GM23338 (cell line): Measurements from ENCODE around the gene CABP2. TPM values are rescaled to one million over a fixed set of nuclear protein-coding genes. Genes with fewer than 3 reads are reported as not detected.

Experiments used
- ATAC-seq: fragments of 200-7000 bp; cut with Tn5 transposase; 3 replicates; pipeline ENCODE4 v1.9.1; 2020
- DNase-seq: peaks from one replicate; pipeline ENCODE4 v3.0.0-alpha.2; 2015; ENCODE audit warnings: low spot score
- H2AFZ ChIP-seq: fragments of 200-600 bp; sonication (generic); 2 replicates; pipeline ENCODE4 v1.8.0; 2016; ENCODE audit warnings: antibody characterized with exemption, mild to moderate bottlenecking, moderate library complexity
- H3F3A ChIP-seq: fragments of 200-600 bp; sonication (generic); replicated peaks from 2 replicates; pipeline ENCODE4 v1.8.0; 2017; ENCODE audit warnings: antibody characterized with exemption, mixed run types, low read depth
- H3K27ac ChIP-seq: fragments of 200-600 bp; sonication (generic); 2 replicates; pipeline ENCODE4 v1.6.1; 2016; ENCODE audit warnings: low read depth
- H3K27me3 ChIP-seq: fragments of 200-600 bp; sonication (generic); 2 replicates; pipeline ENCODE4 v1.8.0; 2016; ENCODE audit warnings: mild to moderate bottlenecking, mixed run types, moderate library complexity; ENCODE audit not compliant: insufficient read depth
- H3K36me3 ChIP-seq: fragments of 200-600 bp; sonication (generic); 2 replicates; pipeline ENCODE4 v1.8.0; 2016; ENCODE audit warnings: mild to moderate bottlenecking; ENCODE audit not compliant: insufficient read depth
- H3K4me1 ChIP-seq: fragments of 200-600 bp; sonication (generic); 2 replicates; pipeline ENCODE4 v1.8.0; 2016; ENCODE audit warnings: mild to moderate bottlenecking, moderate library complexity; ENCODE audit not compliant: insufficient read depth
- H3K4me2 ChIP-seq: fragments of 200-600 bp; sonication (generic); 2 replicates; pipeline ENCODE4 v1.7.1; 2017; ENCODE audit warnings: mixed run types
- H3K4me3 ChIP-seq: fragments of 200-600 bp; sonication (generic); 2 replicates; pipeline ENCODE4 v1.6.1; 2016; ENCODE audit warnings: mixed run types
- H3K79me2 ChIP-seq: fragments of 200-600 bp; sonication (generic); replicated peaks from 2 replicates; pipeline ENCODE4 v1.8.0; 2017; ENCODE audit warnings: mild to moderate bottlenecking; ENCODE audit not compliant: insufficient read depth
- H3K9me2 ChIP-seq: fragments of 200-600 bp; sonication (generic); 2 replicates; pipeline ENCODE4 v1.8.0; 2017; ENCODE audit not compliant: insufficient read depth
- H4K20me1 ChIP-seq: fragments of 200-600 bp; sonication (generic); replicated peaks from 2 replicates; pipeline ENCODE4 v1.8.0; 2017; ENCODE audit warnings: mild to moderate bottlenecking; ENCODE audit not compliant: insufficient read depth
- H3K27ac Mint-ChIP-seq: 2 replicates; pipeline ENCODE4 v1.8.0; 2020; ENCODE audit warnings: inconsistent platforms, mild to moderate bottlenecking, moderate library complexity, mixed read lengths
- H3K27me3 Mint-ChIP-seq: 3 replicates; pipeline ENCODE4 v1.8.0; 2022; ENCODE audit warnings: low read depth, mild to moderate bottlenecking, moderate library complexity, mixed read lengths, inconsistent platforms; ENCODE audit not compliant: insufficient read depth, poor library complexity
- H3K36me3 Mint-ChIP-seq: 3 replicates; pipeline ENCODE4 v1.8.0; 2021; ENCODE audit warnings: low read depth, mild to moderate bottlenecking, inconsistent platforms, moderate library complexity, mixed read lengths
- H3K4me1 Mint-ChIP-seq: 3 replicates; pipeline ENCODE4 v1.8.0; 2020; ENCODE audit warnings: mild to moderate bottlenecking, inconsistent platforms, mixed read lengths
- H3K4me3 Mint-ChIP-seq: 3 replicates; pipeline ENCODE4 v1.8.0; 2021; ENCODE audit warnings: moderate library complexity, mild to moderate bottlenecking, inconsistent platforms, mixed read lengths
- H3K9me3 Mint-ChIP-seq: 3 replicates; pipeline ENCODE4 v1.8.0; 2020; ENCODE audit warnings: moderate library complexity, mild to moderate bottlenecking, inconsistent platforms, mixed read lengths
- CREB1 ChIP-seq: fragments of 250-450 bp; sonication (Bioruptor Pico); IDR thresholded peaks from 2 replicates; pipeline ENCODE4 v1.5.0; 2020; ENCODE audit warnings: low read depth, mild to moderate bottlenecking, moderate library complexity
- EZH2 ChIP-seq: fragments of 200-600 bp; sonication (generic); IDR thresholded peaks from one replicate; pipeline ENCODE4 v1.8.0; 2017; ENCODE audit warnings: antibody characterized with exemption, mild to moderate bottlenecking, low read depth; ENCODE audit not compliant: unreplicated experiment
- EZH2phosphoT487 ChIP-seq: fragments of 200-600 bp; sonication (generic); IDR thresholded peaks from one replicate; pipeline ENCODE4 v1.8.1; 2018; ENCODE audit warnings: antibody characterized with exemption; ENCODE audit not compliant: unreplicated experiment
- JUNB ChIP-seq: IDR thresholded peaks from one replicate; pipeline ENCODE4 v1.6.1; 2016; ENCODE audit warnings: antibody characterized with exemption; ENCODE audit not compliant: unreplicated experiment
- NANOG ChIP-seq: IDR thresholded peaks from 2 replicates; pipeline ENCODE4 v1.6.1; 2016; ENCODE audit warnings: antibody characterized with exemption, borderline replicate concordance
- POLR2AphosphoS5 ChIP-seq: IDR thresholded peaks from 2 replicates; pipeline ENCODE4 v1.6.1; 2016; ENCODE audit warnings: antibody characterized with exemption, low read depth
- STAT1 ChIP-seq: IDR thresholded peaks from one replicate; pipeline ENCODE4 v1.6.1; 2016; ENCODE audit warnings: antibody characterized with exemption; ENCODE audit not compliant: unreplicated experiment
- ZNF114 ChIP-seq: fragments of 250-450 bp; sonication (Bioruptor Pico); IDR thresholded peaks from 2 replicates; pipeline ENCODE4 v1.5.0; 2020; ENCODE audit warnings: mild to moderate bottlenecking, moderate library complexity
- ZNF331 ChIP-seq: fragments of 250-450 bp; sonication (Bioruptor Pico); IDR thresholded peaks from 2 replicates; pipeline ENCODE4 v1.5.0; 2020; ENCODE audit warnings: low read depth, mild to moderate bottlenecking, moderate library complexity
- polyA plus RNA-seq: library from polyadenylated mRNA; unstranded; fragments of >200 nt; fragmentation: Nextera tagmentation; extraction: Ambion mirVana; gene quantifications from 2 replicates; pipeline ENCODE4 v1.2.1, GENCODE V29; 2016
- total RNA-seq: library from RNA; depleted of rRNA; stranded (reverse); fragments of >200 nt; shearing (Covaris generic); gene quantifications from 2 replicates; pipeline ENCODE4 v1.2.3, GENCODE V29; 2014
- TF ChIP-seq, protein P1 (sequence below): IDR thresholded peaks from 2 replicates; pipeline ENCODE4 v1.6.1; 2016; ENCODE audit warnings: antibody characterized with exemption
- TF ChIP-seq, protein P2 (sequence below): IDR thresholded peaks from one replicate; pipeline ENCODE4 v1.6.1; 2018; ENCODE audit warnings: antibody characterized with exemption; ENCODE audit not compliant: unreplicated experiment
- TF ChIP-seq, protein P3 (sequence below), 2 experiments: fragments of 200-600 bp in 1 of 2; sonication (generic) in 1 of 2; conservative IDR thresholded peaks; 2 replicates each; pipeline versions ENCODE4 v1.5.1 to v1.6.1; 2016 to 2017; ENCODE audit warnings: antibody characterized with exemption in 2 of 2, low read depth in 2 of 2, mild to moderate bottlenecking in 2 of 2, moderate library complexity in 1 of 2
- TF ChIP-seq, protein P4 (sequence below): fragments of 250-450 bp; sonication (Bioruptor Pico); IDR thresholded peaks from 2 replicates; pipeline ENCODE4 v1.5.0; 2020; ENCODE audit warnings: mild to moderate bottlenecking, moderate library complexity

CABP2 gene
- total and polyA plus RNA-seq, 2 experiments from 2014 or later, result not detected

DNA sequence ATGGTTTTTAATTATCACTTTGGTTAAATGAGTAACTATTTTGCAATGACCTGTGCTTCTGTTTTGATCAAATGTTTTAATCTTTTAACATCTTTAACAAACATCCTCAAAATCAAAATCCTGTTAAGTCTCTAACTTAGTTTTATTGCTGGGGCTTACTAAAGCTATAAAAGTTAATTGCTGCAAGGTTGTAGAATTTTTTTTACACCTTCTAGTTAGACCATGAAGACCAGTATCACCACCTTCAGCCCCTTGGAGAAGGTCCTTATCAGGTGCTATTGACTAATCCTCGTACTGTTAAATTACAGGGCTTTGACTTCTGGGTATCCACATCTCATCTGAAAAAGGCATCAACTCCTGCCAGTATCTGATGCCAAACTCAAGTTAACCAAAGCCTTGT lies 12.3 kb upstream of the CABP2 start (continued):
- TF ChIP-seq EZH2phosphoT487 (no peak), ZNF331 (CRISPR knock-in tag) (no peak)

DNA sequence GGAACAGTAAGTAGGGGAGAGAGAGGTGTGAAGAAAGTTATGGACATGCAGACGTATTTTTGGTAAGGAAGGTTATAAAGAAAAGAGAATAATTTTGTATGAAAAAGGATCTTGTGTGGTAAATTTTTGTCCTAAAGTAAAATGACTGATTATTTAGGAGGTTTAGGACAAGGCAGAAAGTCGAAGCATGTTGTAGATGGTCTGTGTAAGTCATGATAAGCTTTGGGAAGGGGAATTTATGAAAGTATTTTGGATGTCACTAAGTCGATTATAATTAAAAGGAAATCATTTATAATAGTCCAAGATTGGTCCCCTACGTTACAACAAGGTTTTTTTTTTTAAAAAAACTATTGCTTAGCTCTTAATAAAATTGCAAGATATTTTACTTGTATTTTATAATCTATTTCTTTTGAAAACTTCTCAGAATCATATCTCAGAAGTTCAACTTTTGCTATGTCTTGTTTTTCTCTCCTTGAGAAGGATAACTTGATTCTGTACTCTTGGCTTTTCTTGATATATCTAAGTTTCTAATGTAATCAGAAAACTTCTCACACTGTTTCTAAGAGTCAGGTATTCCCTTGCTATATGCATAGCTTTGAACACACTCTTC lies 10.9 kb upstream of the CABP2 start:
- H3K4me1 ChIP-seq, result no peaks in the 10 kb centered on the region
- Mint-ChIP-seq H3K9me3 (peaks cover 44% of the 10 kb centered on the region), H3K4me3 (no peak overlapping the region), H3K27me3 (peaks cover 6% of the 10 kb centered on the region), H3K36me3 (peaks cover 5% of the 10 kb centered on the region; the same call in 2 of the 3 replicates), H3K27ac (no peak overlapping the region), H3K4me1 (no peaks in the 10 kb centered on the region; the same call in 2 of the 3 replicates)
- no peak overlapping the region for H2AFZ ChIP-seq
- DNase-seq (peak; percentile 61), ATAC-seq (no peak)
- H3K27me3 ChIP-seq, result no peaks in the 10 kb centered on the region
- H3K4me3 ChIP-seq, result no peak overlapping the region
- H3F3A ChIP-seq, result no peaks in the 10 kb centered on the region
- no peaks in the 10 kb centered on the region for H3K79me2 ChIP-seq
- H4K20me1 ChIP-seq, result no peaks in the 10 kb centered on the region
- TF ChIP-seq ZNF331 (CRISPR knock-in tag) (no peak), CREB1 (CRISPR knock-in tag) (no peak), EZH2phosphoT487 (no peak), ZNF114 (CRISPR knock-in tag) (no peak), NANOG (no peak), POLR2AphosphoS5 (no peak), JUNB (no peak), STAT1 (no peak), EZH2 (no peak)
- TF ChIP-seq, protein P1, sequence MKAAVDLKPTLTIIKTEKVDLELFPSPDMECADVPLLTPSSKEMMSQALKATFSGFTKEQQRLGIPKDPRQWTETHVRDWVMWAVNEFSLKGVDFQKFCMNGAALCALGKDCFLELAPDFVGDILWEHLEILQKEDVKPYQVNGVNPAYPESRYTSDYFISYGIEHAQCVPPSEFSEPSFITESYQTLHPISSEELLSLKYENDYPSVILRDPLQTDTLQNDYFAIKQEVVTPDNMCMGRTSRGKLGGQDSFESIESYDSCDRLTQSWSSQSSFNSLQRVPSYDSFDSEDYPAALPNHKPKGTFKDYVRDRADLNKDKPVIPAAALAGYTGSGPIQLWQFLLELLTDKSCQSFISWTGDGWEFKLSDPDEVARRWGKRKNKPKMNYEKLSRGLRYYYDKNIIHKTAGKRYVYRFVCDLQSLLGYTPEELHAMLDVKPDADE, result no peak
- TF ChIP-seq, protein P2, sequence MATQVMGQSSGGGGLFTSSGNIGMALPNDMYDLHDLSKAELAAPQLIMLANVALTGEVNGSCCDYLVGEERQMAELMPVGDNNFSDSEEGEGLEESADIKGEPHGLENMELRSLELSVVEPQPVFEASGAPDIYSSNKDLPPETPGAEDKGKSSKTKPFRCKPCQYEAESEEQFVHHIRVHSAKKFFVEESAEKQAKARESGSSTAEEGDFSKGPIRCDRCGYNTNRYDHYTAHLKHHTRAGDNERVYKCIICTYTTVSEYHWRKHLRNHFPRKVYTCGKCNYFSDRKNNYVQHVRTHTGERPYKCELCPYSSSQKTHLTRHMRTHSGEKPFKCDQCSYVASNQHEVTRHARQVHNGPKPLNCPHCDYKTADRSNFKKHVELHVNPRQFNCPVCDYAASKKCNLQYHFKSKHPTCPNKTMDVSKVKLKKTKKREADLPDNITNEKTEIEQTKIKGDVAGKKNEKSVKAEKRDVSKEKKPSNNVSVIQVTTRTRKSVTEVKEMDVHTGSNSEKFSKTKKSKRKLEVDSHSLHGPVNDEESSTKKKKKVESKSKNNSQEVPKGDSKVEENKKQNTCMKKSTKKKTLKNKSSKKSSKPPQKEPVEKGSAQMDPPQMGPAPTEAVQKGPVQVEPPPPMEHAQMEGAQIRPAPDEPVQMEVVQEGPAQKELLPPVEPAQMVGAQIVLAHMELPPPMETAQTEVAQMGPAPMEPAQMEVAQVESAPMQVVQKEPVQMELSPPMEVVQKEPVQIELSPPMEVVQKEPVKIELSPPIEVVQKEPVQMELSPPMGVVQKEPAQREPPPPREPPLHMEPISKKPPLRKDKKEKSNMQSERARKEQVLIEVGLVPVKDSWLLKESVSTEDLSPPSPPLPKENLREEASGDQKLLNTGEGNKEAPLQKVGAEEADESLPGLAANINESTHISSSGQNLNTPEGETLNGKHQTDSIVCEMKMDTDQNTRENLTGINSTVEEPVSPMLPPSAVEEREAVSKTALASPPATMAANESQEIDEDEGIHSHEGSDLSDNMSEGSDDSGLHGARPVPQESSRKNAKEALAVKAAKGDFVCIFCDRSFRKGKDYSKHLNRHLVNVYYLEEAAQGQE, result no peak
- TF ChIP-seq, protein P3, sequence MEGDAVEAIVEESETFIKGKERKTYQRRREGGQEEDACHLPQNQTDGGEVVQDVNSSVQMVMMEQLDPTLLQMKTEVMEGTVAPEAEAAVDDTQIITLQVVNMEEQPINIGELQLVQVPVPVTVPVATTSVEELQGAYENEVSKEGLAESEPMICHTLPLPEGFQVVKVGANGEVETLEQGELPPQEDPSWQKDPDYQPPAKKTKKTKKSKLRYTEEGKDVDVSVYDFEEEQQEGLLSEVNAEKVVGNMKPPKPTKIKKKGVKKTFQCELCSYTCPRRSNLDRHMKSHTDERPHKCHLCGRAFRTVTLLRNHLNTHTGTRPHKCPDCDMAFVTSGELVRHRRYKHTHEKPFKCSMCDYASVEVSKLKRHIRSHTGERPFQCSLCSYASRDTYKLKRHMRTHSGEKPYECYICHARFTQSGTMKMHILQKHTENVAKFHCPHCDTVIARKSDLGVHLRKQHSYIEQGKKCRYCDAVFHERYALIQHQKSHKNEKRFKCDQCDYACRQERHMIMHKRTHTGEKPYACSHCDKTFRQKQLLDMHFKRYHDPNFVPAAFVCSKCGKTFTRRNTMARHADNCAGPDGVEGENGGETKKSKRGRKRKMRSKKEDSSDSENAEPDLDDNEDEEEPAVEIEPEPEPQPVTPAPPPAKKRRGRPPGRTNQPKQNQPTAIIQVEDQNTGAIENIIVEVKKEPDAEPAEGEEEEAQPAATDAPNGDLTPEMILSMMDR (conservative IDR thresholded peaks at IDR 0.05; ENCODE audit: low read depth in 2 of 2), result no peak
- TF ChIP-seq, protein P4, sequence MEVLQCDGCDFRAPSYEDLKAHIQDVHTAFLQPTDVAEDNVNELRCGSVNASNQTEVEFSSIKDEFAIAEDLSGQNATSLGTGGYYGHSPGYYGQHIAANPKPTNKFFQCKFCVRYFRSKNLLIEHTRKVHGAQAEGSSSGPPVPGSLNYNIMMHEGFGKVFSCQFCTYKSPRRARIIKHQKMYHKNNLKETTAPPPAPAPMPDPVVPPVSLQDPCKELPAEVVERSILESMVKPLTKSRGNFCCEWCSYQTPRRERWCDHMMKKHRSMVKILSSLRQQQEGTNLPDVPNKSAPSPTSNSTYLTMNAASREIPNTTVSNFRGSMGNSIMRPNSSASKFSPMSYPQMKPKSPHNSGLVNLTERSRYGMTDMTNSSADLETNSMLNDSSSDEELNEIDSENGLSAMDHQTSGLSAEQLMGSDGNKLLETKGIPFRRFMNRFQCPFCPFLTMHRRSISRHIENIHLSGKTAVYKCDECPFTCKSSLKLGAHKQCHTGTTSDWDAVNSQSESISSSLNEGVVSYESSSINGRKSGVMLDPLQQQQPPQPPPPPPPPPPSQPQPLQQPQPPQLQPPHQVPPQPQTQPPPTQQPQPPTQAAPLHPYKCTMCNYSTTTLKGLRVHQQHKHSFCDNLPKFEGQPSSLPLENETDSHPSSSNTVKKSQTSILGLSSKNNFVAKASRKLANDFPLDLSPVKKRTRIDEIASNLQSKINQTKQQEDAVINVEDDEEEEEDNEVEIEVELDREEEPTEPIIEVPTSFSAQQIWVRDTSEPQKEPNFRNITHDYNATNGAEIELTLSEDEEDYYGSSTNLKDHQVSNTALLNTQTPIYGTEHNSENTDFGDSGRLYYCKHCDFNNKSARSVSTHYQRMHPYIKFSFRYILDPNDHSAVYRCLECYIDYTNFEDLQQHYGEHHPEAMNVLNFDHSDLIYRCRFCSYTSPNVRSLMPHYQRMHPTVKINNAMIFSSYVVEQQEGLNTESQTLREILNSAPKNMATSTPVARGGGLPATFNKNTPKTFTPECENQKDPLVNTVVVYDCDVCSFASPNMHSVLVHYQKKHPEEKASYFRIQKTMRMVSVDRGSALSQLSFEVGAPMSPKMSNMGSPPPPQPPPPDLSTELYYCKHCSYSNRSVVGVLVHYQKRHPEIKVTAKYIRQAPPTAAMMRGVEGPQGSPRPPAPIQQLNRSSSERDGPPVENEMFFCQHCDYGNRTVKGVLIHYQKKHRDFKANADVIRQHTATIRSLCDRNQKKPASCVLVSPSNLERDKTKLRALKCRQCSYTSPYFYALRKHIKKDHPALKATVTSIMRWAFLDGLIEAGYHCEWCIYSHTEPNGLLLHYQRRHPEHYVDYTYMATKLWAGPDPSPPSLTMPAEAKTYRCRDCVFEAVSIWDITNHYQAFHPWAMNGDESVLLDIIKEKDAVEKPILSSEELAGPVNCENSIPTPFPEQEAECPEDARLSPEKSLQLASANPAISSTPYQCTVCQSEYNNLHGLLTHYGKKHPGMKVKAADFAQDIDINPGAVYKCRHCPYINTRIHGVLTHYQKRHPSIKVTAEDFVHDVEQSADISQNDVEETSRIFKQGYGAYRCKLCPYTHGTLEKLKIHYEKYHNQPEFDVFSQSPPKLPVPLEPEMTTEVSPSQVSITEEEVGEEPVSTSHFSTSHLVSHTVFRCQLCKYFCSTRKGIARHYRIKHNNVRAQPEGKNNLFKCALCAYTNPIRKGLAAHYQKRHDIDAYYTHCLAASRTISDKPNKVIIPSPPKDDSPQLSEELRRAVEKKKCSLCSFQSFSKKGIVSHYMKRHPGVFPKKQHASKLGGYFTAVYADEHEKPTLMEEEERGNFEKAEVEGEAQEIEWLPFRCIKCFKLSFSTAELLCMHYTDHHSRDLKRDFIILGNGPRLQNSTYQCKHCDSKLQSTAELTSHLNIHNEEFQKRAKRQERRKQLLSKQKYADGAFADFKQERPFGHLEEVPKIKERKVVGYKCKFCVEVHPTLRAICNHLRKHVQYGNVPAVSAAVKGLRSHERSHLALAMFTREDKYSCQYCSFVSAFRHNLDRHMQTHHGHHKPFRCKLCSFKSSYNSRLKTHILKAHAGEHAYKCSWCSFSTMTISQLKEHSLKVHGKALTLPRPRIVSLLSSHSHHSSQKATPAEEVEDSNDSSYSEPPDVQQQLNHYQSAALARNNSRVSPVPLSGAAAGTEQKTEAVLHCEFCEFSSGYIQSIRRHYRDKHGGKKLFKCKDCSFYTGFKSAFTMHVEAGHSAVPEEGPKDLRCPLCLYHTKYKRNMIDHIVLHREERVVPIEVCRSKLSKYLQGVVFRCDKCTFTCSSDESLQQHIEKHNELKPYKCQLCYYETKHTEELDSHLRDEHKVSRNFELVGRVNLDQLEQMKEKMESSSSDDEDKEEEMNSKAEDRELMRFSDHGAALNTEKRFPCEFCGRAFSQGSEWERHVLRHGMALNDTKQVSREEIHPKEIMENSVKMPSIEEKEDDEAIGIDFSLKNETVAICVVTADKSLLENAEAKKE, result no peak
- H3K9me2 ChIP-seq, result no peaks in the 10 kb centered on the region; the same call in 1 of the 2 replicates
- H3K4me2 ChIP-seq, result no peak overlapping the region
- no peak overlapping the region for H3K27ac ChIP-seq
- peaks cover 11% of the 10 kb centered on the region for H3K36me3 ChIP-seq
